GM18519 (cell line): ENCODE measurements around the gene TRIM54.
"Not testable (repeated sequence)": the region's sequence is repeated elsewhere in the genome, so short reads cannot be mapped to it uniquely, and the experiment has no call there.

ENCODE experiments used
- ATAC-seq: cut with Tn5 transposase; IDR thresholded peaks from one replicate; pipeline ENCODE4 v1.9.1; 2021; ENCODE audit warnings: mild to moderate bottlenecking, moderate library complexity; ENCODE audit not compliant: unreplicated experiment, low FRiP score

Gene TRIM54

GRCh38 chr2:27255660-27256059 is 26.6 kb upstream of the TRIM54 start:
- ATAC-seq, result no peak

GRCh38 chr2:27256855-27257454 is 25.3 kb upstream of the TRIM54 start:
- no peak for ATAC-seq

GRCh38 chr2:27258051-27258450 is 24.2 kb upstream of the TRIM54 start:
- ATAC-seq, result no peak

- ATAC-seq, result no peak
These were observed 20.8 kb upstream of the TRIM54 start for GRCh38 chr2:27261241-27261925.

DNA sequence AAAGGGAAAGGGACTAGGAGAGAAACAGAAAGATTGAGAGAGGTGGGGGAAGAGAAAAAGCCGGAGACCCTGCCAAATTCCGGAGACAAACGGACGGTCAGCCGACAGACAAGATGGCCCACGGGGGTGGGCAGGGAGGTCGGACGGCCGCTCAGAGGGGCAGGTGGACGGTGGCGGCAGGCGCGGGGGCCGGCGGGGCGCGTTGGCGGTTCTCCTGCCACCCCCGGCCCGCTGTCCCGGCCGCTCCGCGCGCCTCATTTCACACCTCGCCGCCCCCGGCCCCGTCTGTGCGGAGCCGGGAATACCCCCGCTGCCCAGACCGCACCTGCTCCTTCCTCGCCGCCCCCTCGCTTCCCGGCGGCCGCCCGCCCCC is 20.3 kb upstream of the TRIM54 start:
- no peak for ATAC-seq

DNA sequence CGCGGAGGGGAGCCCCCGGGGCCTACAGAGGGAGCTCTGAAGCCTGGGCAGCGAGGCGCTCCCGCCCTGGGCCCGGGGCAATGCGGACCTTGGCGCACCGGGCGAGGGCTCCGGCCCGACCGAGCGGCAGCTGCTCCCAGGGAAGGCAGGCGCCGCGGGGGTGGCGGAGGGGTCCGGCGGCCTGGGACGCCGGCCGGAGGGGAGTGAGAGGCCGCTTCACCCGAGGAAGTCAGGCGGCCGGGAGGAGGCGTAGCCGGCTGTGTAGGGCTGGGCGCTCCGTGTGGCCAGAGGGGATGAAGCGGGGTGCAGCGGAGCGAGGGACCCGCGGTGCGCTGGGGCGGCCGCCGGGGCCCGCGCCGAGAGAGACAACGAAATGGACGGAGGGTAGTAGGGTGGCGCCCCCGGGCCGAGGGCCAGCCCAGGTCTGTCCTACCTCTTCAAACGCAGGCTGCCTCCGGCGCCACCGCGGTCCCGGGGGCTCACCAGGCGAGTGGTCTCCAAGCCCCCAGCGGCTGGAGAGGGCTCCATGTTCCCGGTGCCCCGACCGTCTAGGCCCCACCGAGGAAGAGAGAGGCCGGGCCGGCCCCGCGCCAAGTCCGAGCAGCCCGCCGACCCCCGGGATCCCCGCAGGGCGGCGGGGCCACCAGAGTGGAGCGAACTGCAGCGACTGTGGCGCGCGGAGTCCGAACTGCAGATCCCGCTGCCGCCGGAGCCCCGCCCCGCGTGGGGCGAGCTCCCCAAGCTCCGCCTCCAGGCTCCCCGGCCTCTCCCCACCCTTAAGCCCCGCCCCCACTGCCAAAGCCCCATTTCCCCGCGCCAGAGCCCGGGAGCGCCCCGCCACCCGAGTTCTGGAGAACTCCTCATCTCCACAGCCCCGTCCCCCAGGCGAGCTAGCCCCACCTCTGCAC is 19.6 kb upstream of the TRIM54 start, which contains the start of gene SLC30A3:
SLC30A3 (minus strand) TSS at position 669 of the 908 bp plus-strand sequence; CDS start at position 528, 141 bp downstream.
- ATAC-seq, result no peak

DNA sequence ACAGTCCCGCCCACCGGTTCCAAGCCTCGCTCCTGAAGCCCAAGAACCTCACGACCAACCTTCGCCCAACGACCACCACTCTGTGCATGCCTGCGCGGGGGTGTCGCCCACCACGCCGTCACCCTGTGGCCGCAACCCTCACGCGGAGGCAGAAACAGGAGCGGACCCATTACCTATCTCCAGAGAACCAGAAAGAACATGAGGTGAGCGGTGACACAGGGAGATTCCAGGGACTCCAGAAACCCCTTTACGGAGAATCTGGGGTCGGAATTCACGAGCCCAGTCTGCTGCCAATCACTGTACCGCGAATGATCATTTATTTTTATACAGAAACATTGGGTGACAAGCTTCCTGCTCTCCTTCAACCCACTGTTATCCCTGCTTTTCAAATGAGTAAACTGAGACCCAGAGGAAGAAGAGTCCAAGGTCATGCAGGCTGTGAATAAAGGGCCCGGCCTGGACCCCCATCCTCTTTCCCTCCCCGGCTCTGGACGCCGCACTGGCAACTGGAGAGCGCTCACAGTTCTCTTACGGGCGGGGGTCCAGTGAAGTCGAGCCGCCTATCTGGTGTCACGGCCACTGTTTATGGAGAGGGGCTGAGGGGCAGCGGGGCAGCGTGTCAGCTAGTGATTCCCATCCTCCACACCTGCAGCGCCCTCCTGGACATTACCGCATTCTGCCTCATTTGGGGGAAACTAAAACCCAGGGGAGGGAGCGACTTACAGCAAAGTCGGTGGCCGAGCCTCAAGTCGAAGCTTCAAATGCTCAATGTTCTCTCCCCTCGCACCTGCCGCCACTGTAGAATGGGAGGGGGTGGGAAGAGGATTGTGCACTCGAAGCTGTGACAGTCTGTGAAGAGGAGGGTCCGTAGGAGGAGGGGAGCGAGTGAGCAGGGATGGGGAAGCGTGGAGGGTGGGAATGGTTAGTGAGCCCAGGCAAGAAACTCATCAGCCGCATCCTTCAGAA is 18.7 kb upstream of the TRIM54 start:
- no peak for ATAC-seq

GRCh38 chr2:27264253-27264752 is 17.9 kb upstream of the TRIM54 start:
- ATAC-seq, result no peak

DNA sequence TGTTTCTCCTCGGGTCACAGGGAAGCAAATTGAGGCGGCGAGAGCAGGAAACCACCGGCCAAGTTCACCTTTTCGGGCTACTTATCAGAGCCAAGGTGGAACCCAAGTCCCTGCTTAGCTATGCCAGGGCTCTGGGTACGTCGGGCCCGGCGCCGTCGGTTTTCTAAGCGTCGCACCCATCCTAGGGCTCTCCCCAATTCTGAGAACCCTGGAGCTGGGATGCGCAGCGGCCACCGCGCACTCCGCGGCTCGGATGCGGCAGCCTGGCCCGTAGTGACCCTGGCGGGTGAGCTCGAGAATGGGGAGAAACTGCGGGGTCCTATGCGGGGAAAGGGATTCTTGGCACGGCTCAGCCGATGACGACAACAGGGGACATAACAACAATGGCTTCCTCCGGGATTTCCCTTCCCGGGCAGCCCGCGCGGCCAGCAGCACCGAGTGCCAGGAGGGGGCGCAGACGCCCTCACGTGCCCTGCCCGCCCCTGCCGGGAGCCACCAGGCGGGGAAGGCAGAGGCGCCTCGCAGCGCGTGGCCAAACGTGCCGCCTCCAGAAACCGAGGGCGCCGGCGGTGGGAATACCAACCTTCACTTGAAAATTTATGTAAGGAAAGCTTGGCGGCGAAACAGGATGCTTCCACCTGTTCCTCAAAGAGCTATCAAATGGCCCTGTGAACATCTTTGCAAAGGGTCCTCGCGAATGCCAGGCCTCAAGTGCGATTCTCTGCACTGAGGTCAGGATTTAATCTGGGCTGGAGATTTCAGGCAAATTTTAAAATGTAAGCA is 17.3 kb upstream of the TRIM54 start:
- ATAC-seq, result no peak

DNA sequence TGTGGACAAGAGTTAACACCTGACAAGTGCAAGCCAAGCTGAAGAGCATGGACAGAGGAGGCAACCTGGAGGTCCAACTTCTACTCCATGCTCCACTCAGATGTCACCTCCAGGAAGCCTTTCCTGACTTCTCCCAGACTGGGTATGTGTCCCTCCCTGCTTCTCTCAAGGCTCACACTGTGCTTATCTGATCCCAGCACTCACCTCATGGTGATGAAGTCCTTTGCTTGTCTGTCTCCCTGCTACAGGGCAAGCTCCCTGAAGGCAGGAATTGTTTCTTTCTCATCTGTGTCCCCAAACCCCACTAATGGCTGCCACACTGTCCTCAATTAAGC is 16.7 kb upstream of the TRIM54 start:
- ATAC-seq, result no peak

DNA sequence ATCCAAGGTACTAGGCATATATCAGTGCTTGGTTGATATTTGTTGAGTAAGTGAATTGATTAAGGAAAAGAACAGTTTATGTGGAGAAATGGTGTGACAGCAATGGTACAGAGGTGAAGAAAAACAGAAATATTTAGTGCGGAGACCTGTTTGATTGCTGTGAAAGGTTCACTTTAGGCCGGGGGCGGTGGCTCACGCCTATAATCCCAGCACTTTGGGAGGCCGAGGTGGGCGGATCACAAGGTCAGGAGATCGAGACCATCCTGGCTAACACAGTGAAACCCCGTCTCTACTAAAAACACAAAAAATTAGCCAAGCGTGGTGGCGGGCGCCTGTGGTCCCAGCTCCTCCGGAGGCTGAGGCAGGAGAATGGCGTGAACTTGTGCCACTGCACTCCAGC is 13.9 kb upstream of the TRIM54 start:
- ATAC-seq, result not testable (repeated sequence)

DNA sequence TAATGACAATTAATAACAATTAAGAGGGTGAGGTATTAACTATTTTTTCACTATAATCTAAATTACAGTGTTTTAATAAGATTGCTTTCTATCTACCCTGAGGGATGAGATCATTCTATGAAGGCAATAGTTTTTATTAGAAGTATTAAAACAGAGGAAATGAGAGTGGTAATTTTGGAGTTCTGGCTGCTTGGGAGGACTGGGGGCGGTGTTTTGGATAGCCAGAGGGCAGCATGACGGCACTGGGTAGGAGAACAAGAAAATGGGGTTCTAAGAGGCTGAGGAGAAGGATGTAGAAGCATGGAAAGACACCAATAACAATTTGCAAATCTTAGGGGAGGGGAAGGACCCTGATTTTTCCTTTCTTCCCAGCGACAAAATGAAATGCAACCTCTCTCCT is 12.1 kb upstream of the TRIM54 start:
- ATAC-seq, result no peak

DNA sequence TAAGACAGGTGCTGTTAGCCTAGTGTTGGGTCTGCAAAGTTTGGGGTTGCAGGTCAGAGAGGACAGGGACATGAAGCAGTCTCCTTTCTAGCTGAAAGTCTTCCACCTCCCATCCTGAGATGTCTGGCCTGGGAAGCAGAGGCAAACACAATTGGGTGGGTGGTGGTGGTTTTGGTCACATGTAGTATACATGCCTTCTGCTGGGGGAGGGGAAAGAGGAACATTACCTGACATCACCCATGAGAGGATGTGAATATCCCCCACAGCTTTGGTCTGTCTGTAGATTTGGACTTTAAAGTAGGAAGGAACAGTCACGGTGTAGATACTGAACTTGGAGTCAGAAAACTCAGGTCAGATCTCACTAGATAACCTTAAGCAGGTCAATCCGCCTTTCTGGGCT is 11.6 kb upstream of the TRIM54 start:
- ATAC-seq, result no peak

DNA sequence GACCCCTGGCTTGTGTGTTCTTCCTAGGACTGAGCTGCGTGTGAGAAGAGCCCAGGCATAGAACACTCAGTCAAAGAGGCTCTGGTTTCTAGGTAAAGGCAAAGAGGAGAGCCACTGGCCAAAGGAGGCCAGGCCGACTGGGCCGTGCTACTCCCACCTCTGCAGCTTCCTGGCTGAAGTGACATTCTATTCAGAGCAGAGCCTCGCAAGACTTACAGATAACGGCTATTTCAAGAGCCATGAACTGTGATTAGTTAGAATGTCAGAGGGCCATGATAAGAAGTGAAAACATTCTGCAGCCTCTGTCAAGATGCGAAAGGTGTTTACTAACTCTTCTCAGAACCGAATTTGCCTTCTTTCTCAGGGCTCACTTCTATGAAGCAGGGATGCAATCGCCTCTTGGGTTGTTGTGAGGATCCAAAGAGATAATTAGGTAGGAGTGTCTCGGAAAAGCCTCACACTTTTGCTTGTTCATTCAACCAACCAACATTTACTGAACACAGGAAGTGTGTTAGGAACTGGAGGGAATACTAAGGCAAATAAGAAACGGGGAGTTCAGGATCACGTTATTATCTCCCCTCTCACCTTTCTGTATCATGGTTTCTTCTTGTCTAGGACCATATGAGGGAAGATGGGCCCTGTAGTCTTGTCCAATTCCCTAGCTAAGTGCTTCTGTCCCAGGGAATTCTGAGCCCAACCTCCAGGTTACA is 10.4 kb upstream of the TRIM54 start:
- ATAC-seq, result no peak

DNA sequence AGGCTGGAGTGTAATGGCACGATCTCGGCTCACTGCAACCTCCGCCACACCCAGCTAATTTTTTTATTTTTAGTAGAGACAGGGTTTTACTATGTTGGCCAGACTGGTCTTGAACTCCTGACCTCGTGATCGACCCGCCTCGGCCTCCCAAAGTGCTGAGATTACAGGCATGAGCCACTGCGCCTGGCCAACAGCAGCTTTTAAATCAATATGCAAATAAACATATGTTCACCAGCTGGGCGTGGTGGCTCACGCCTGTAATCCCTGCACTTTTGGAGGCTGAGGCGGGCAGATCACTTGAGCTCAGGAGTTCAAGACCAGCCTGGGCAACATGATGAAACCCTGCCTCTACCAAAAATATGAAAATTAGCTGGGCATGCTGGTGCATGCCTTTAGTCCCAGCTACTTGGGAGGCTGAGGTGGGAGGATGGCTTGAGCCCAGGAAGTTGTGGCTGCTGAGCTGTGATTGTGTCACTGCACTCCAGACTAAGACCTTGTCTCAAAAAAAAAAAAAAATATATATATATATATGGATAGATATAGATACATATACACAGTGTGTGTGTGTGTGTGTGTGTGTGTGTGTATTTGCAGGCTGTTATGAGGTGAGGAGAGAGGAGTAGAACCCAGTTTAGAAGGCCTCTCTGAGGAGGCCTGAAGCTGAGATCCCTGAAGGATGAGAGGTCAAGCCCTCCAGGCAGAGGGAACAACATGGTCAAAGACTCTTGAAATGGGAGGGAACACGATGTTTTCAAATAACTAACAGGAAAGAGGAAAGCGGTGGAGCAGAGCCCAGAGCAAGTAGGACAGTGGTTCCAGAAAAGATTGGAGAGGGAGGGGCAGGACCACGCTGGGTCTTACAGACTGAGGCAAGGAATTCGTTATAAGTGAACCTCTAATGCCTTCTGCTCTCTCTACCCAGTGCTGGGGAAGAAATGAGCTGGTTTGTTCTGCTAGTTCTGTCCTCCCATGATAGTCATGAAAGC is 9.4 kb upstream of the TRIM54 start:
- not testable (repeated sequence) for ATAC-seq

- ATAC-seq, result no peak
These were observed 6.7 kb upstream of the TRIM54 start, which contains the start of gene DNAJC5G for GRCh38 chr2:27275211-27276150. Gene DNAJC5G, plus strand, starts transcription at chr2:27275433. Its CDS starts 1,296 bp downstream, at chr2:27276729.
